Panc1 (cell line): Measurements from ENCODE around the gene TSPO2.

ENCODE experiments used
- POLR2AphosphoS5 ChIP-seq: IDR thresholded peaks from 2 replicates; pipeline ENCODE4 v1.6.1; 2012; ENCODE audit warnings: mild to moderate bottlenecking, low read depth, low read length, moderate library complexity
- TF ChIP-seq, protein P1 (sequence below): fragments of 450-650 bp; IDR thresholded peaks from 2 replicates; pipeline ENCODE4 v1.5.1; 2017; ENCODE audit warnings: mild to moderate bottlenecking

GRCh38 chr6:41049955-41050354, 7.7 kb downstream of the TSPO2 start:
- TF ChIP-seq, protein P1, sequence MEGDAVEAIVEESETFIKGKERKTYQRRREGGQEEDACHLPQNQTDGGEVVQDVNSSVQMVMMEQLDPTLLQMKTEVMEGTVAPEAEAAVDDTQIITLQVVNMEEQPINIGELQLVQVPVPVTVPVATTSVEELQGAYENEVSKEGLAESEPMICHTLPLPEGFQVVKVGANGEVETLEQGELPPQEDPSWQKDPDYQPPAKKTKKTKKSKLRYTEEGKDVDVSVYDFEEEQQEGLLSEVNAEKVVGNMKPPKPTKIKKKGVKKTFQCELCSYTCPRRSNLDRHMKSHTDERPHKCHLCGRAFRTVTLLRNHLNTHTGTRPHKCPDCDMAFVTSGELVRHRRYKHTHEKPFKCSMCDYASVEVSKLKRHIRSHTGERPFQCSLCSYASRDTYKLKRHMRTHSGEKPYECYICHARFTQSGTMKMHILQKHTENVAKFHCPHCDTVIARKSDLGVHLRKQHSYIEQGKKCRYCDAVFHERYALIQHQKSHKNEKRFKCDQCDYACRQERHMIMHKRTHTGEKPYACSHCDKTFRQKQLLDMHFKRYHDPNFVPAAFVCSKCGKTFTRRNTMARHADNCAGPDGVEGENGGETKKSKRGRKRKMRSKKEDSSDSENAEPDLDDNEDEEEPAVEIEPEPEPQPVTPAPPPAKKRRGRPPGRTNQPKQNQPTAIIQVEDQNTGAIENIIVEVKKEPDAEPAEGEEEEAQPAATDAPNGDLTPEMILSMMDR, result no peak
- TF ChIP-seq POLR2AphosphoS5, result no peak
